Nephron progenitor cell (in vitro differentiated cells): ENCODE results near the gene TSPEAR.

ENCODE experiments used
- DNase-seq: peaks from one replicate; pipeline ENCODE4 v3.0.0; 2021
- H3K27ac Mint-ChIP-seq: 2 replicates; pipeline ENCODE4 v1.8.0; 2021; ENCODE audit warnings: mild to moderate bottlenecking, moderate library complexity, mixed read lengths
- H3K27me3 Mint-ChIP-seq: 2 replicates; pipeline ENCODE4 v1.8.0; 2021; ENCODE audit warnings: mild to moderate bottlenecking, low read depth, mixed read lengths; ENCODE audit not compliant: poor library complexity
- H3K36me3 Mint-ChIP-seq: 2 replicates; pipeline ENCODE4 v1.8.0; 2021; ENCODE audit warnings: low read depth, mixed read lengths
- H3K4me1 Mint-ChIP-seq: 2 replicates; pipeline ENCODE4 v1.8.0; 2021; ENCODE audit warnings: mixed read lengths
- H3K4me3 Mint-ChIP-seq: 2 replicates; pipeline ENCODE4 v1.8.0; 2021; ENCODE audit warnings: mild to moderate bottlenecking, moderate library complexity, mixed read lengths
- H3K9me3 Mint-ChIP-seq: 2 replicates; pipeline ENCODE4 v1.8.0; 2021; ENCODE audit warnings: mild to moderate bottlenecking, moderate library complexity, mixed read lengths
- TF ChIP-seq, protein P1 (sequence below): fragments of 200-600 bp; sonication (generic); IDR thresholded peaks from 2 replicates; pipeline ENCODE4 v1.5.0; 2021; ENCODE audit warnings: antibody characterized with exemption

Gene TSPEAR

DNA sequence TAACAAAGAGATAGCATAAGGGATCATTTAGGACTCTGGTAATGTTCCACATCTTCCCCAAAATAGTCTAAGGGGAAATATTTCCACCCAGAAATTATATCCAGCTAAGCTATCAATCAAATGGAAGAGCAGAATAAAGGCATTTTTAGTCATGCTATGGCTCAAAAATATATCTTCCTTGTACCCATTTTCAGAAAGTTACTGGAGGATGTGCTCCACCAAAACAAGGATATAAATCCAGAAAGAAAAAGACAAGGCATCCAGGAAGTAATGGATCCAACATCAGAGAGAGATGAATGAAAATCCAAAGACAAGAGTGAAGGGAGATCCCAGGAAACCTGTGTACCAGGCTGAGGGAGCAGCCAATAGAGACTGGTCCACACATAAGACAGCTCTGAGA lies 102.2 kb downstream of the TSPEAR start:
- peaks cover 4% of the 10 kb centered on the region for H3K4me1 Mint-ChIP-seq
- H3K9me3 Mint-ChIP-seq: peaks cover 51% of the 10 kb centered on the region
- no peak for DNase-seq
- H3K27me3 Mint-ChIP-seq: peaks cover 9% of the 10 kb centered on the region
- peaks cover 13% of the 10 kb centered on the region for H3K36me3 Mint-ChIP-seq
- H3K27ac Mint-ChIP-seq: no peak overlapping the region
- H3K4me3 Mint-ChIP-seq: no peak overlapping the region
- TF ChIP-seq, protein P1, sequence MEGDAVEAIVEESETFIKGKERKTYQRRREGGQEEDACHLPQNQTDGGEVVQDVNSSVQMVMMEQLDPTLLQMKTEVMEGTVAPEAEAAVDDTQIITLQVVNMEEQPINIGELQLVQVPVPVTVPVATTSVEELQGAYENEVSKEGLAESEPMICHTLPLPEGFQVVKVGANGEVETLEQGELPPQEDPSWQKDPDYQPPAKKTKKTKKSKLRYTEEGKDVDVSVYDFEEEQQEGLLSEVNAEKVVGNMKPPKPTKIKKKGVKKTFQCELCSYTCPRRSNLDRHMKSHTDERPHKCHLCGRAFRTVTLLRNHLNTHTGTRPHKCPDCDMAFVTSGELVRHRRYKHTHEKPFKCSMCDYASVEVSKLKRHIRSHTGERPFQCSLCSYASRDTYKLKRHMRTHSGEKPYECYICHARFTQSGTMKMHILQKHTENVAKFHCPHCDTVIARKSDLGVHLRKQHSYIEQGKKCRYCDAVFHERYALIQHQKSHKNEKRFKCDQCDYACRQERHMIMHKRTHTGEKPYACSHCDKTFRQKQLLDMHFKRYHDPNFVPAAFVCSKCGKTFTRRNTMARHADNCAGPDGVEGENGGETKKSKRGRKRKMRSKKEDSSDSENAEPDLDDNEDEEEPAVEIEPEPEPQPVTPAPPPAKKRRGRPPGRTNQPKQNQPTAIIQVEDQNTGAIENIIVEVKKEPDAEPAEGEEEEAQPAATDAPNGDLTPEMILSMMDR: no peak

DNA sequence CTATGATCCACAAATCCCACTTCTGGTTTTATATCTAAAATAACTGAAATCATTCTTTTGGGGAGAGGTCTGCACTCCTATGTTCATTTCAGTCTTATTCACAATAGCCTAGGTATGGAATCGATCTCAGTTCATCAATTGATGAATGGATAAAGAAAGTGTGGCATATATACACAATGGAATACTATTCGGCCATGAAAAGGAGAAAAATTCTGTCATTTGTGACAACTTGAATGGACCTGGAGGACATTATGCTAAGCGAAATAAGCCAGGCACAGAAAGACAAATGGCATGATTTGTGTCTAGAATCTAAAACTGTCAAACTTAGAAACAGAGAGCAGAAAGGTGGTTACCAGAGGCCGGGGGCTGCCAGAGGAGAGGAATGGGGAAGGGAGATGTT lies 104.9 kb downstream of the TSPEAR start:
- no peak overlapping the region for H3K27ac Mint-ChIP-seq
- no peak for DNase-seq
- TF ChIP-seq, protein P1: no peak

DNA sequence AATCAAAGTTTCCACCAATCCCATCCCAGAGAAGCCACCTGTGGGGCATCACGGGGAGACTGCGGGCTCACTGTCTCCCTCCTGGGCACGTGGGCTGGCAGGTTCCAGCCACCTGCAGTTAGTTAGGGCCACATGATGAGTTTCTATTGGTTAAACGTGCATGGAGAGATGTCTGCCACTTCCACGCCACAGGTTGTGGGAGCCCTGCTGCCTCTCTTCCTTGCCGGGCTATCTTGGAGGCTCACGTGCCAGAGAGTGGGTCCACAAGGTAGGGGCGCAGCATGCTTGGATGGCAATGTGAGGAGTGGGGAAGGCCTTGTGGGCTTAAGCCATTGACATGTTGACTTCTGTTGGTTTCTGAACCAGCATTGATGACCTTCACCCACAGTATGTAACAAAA lies 107.5 kb downstream of the TSPEAR start:
- H3K27me3 Mint-ChIP-seq: peaks cover 6% of the 10 kb centered on the region
- peaks cover 2% of the 10 kb centered on the region for H3K36me3 Mint-ChIP-seq
- no peak overlapping the region for H3K27ac Mint-ChIP-seq
- H3K4me1 Mint-ChIP-seq: peaks cover 18% of the 10 kb centered on the region
- H3K4me3 Mint-ChIP-seq: no peak overlapping the region
- H3K9me3 Mint-ChIP-seq: peaks cover 23% of the 10 kb centered on the region
- no peak for DNase-seq
- TF ChIP-seq, protein P1: no peak

More for the DNA sequence above, 104.9 kb downstream of the TSPEAR start:
- H3K4me3 Mint-ChIP-seq: no peak overlapping the region
- H3K4me1 Mint-ChIP-seq: peaks cover 5% of the 10 kb centered on the region
- peaks cover 8% of the 10 kb centered on the region for H3K27me3 Mint-ChIP-seq
- peaks cover 13% of the 10 kb centered on the region for H3K36me3 Mint-ChIP-seq
- peaks cover 42% of the 10 kb centered on the region for H3K9me3 Mint-ChIP-seq

DNA sequence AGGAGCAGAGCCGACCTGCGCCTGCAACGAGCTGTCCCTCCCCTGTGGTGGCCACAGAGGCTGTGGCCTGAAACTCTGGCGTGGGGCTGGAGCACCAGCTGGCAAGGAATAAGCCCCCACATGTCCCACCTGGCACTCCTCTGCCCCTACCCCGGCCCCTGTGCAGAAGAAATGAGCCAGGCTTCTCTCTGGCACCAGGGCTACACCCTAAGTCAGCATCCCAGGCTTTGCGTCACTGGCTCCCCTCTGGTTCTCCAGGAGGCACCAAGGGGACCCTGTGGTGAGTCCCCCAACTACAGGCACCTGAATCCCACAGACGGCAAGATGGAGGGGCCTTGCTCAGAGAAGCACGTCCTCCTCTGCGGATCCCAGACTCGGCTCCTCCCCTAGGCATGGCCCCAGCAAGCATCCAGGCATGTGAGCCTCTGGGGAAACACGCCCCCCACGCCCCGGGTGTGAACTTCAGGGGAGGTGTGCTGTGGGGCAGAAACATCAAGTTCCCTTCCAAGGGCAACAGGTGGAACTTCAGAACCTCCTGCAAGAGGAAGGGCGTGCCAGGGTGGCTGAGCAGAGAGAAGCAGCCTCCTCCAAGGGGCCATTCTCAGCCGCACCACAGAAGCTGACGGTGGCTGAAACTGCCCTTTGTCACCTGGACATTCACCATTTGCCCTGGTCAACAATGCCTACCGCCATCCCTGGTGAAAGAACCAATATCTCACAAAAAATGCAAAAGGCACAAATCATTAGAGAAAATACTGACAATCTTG lies 108.1 kb downstream of the TSPEAR start:
- H3K9me3 Mint-ChIP-seq: peaks cover 26% of the 10 kb centered on the region
- TF ChIP-seq, protein P1: no peak
- peaks cover 24% of the 10 kb centered on the region for H3K4me1 Mint-ChIP-seq
- H3K27ac Mint-ChIP-seq: no peak overlapping the region
- no peak overlapping the region for H3K4me3 Mint-ChIP-seq
- DNase-seq: no peak
- H3K36me3 Mint-ChIP-seq: peaks cover 6% of the 10 kb centered on the region
- peaks cover 6% of the 10 kb centered on the region for H3K27me3 Mint-ChIP-seq

DNA sequence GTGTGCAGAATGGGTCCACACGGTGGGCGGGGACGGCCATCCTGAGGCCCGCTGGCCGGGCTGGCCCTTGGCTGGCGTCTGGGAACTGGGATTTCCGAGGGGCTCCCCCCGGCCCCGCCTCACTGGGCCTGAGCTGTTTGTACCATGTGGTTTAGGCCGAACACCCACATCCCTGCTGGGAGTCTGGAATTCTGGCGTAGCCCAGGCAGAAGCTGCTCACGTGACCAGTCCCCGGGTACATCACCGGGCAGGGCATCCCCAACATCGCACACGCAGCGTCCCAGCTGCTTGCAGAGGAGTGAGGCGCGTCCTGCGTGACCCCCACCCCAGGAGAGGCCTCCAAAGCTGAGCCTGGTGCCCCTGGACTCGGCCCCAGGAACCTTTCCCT lies 108.9 kb downstream of the TSPEAR start:
- peaks cover 34% of the 10 kb centered on the region for H3K9me3 Mint-ChIP-seq
- H3K27me3 Mint-ChIP-seq: peaks cover 9% of the 10 kb centered on the region
- peaks cover 30% of the 10 kb centered on the region for H3K4me1 Mint-ChIP-seq
- H3K27ac Mint-ChIP-seq: no peak overlapping the region
- no peak overlapping the region for H3K4me3 Mint-ChIP-seq
- no peak for DNase-seq
- peaks cover 12% of the 10 kb centered on the region for H3K36me3 Mint-ChIP-seq
- TF ChIP-seq, protein P1: no peak
